K562 (cell line): ENCODE data around the gene CACTIN. TPM values are rescaled to one million over a fixed set of nuclear protein-coding genes. Genes with fewer than 3 reads are reported as not detected.

Source experiments
- BRF2 ChIP-seq: IDR thresholded peaks from 3 replicates; pipeline ENCODE4 v1.6.1; 2011; ENCODE audit warnings: borderline replicate concordance, mild to moderate bottlenecking; ENCODE audit not compliant: insufficient read length, insufficient read depth
- CBFA2T2 ChIP-seq: fragments of 450-650 bp; conservative IDR thresholded peaks from 2 replicates; pipeline ENCODE4 v1.6.1; 2017; ENCODE audit warnings: mild to moderate bottlenecking
- CBFB ChIP-seq: sonication (generic); formaldehyde crosslinking; IDR thresholded peaks from 2 replicates; pipeline ENCODE4 v1.4.0; 2020; ENCODE audit warnings: mild to moderate bottlenecking, missing genetic modification reagents
- CHD4 ChIP-seq: fragments of 200-600 bp; sonication (generic); IDR thresholded peaks from 3 replicates; pipeline ENCODE4 v1.6.1; 2012; ENCODE audit warnings: low read depth, mild to moderate bottlenecking, mixed read lengths, low read length, inconsistent platforms; ENCODE audit not compliant: insufficient read depth, insufficient replicate concordance, poor library complexity, severe bottlenecking
- EGR1 ChIP-seq: fragments of 450-650 bp; conservative IDR thresholded peaks from 2 replicates; pipeline ENCODE4 v1.6.1; 2017; ENCODE audit warnings: mild to moderate bottlenecking
- ELF1 ChIP-seq: fragments of 200-800 bp; sonication (Bioruptor generic); IDR thresholded peaks from 2 replicates; pipeline ENCODE4 v1.6.1; 2016; ENCODE audit warnings: missing genetic modification characterization, missing compliant biosample characterization
- FOSL1 ChIP-seq: fragments of 200-800 bp; sonication (Bioruptor generic); conservative IDR thresholded peaks from 2 replicates; pipeline ENCODE4 v1.6.1; 2016; ENCODE audit warnings: missing genetic modification characterization, missing compliant biosample characterization
- GABPB1 ChIP-seq: sonication (generic); formaldehyde crosslinking; IDR thresholded peaks from 2 replicates; pipeline ENCODE4 v1.8.0; 2022; ENCODE audit warnings: mild to moderate bottlenecking, missing genetic modification reagents
- HMG20A ChIP-seq: fragments of 450-650 bp; formaldehyde crosslinking; conservative IDR thresholded peaks from 2 replicates; pipeline ENCODE4 v1.4.0; 2020; ENCODE audit warnings: mild to moderate bottlenecking, mixed read lengths
- ID3 ChIP-seq, 2 experiments: fragments of 250-450 bp in 1 of 2; fragments of 450-650 bp in 1 of 2; sonication (Bioruptor Pico) in 1 of 2; IDR thresholded peaks; 2 replicates each; pipeline versions ENCODE4 v1.6.1 to v1.8.0; 2016 to 2021; ENCODE audit warnings: mild to moderate bottlenecking in 2 of 2, moderate library complexity in 2 of 2, missing compliant biosample characterization in 1 of 2, missing genetic modification characterization in 1 of 2
- ILF3 ChIP-seq: fragments of 450-650 bp; IDR thresholded peaks from 2 replicates; pipeline ENCODE4 v1.6.1; 2018; ENCODE audit warnings: antibody characterized with exemption, mild to moderate bottlenecking, moderate library complexity, borderline replicate concordance
- KDM4B ChIP-seq, 2 experiments: fragments of 450-650 bp in 1 of 2; sonication (generic) in 1 of 2; IDR thresholded peaks; 2 replicates each; pipeline ENCODE4 v1.6.1; 2016 to 2017; ENCODE audit warnings: borderline replicate concordance in 2 of 2, antibody characterized with exemption in 1 of 2, low read depth in 1 of 2, mild to moderate bottlenecking in 1 of 2
- MYC ChIP-seq, 2 experiments: fragments of 250-450 bp in 1 of 2; sonication (Bioruptor Pico) in 1 of 2; IDR thresholded peaks; 2 replicates each; pipeline versions ENCODE4 v1.5.1 to v1.6.1; 2012 to 2021; ENCODE audit warnings: low read depth in 2 of 2, borderline replicate concordance in 1 of 2, improper control_type of control experiment in 1 of 2, low read length in 1 of 2, mild to moderate bottlenecking in 1 of 2, moderate library complexity in 1 of 2
- NELFE ChIP-seq: IDR thresholded peaks from 2 replicates; pipeline ENCODE4 v1.6.1; 2011; ENCODE audit warnings: mild to moderate bottlenecking; ENCODE audit not compliant: insufficient read depth, insufficient read length
- PHF21A ChIP-seq: fragments of 450-650 bp; IDR thresholded peaks from 2 replicates; pipeline ENCODE4 v1.6.1; 2017; ENCODE audit warnings: low read depth, borderline replicate concordance
- RBM39 ChIP-seq: fragments of 200-400 bp; formaldehyde crosslinking; optimal IDR thresholded peaks from 2 replicates; pipeline ENCODE3; 2018; ENCODE audit warnings: low read depth, low read length
- SIN3A ChIP-seq, 2 experiments: fragments of 150-350 bp in 1 of 2; IDR thresholded peaks; 2 replicates each; pipeline ENCODE4 v1.6.1; 2011 to 2016; ENCODE audit warnings: borderline replicate concordance in 2 of 2, low read depth in 2 of 2, low read length in 2 of 2, mild to moderate bottlenecking in 2 of 2, moderate library complexity in 2 of 2; ENCODE audit not compliant: control insufficient read depth in 1 of 2
- TAF1 ChIP-seq: IDR thresholded peaks from 2 replicates; pipeline ENCODE4 v1.6.1; 2011; ENCODE audit warnings: mild to moderate bottlenecking, low read length, moderate library complexity; ENCODE audit not compliant: insufficient read depth, control insufficient read depth, severe bottlenecking; ENCODE audit errors: extremely low read depth
- TCF15 ChIP-seq: fragments of 250-450 bp; sonication (Bioruptor Pico); IDR thresholded peaks from 2 replicates; pipeline ENCODE4 v1.8.0; 2022; ENCODE audit warnings: moderate library complexity, mild to moderate bottlenecking, inconsistent platforms
- TRIM24 ChIP-seq, 2 experiments: fragments of 450-650 bp; IDR thresholded peaks; 2 replicates each; pipeline ENCODE4 v1.6.1; 2016
- TSC22D4 ChIP-seq: fragments of 450-650 bp; IDR thresholded peaks from 2 replicates; pipeline ENCODE4 v1.6.1; 2016; ENCODE audit warnings: missing genetic modification characterization, missing biosample characterization, control low read depth
- ZNF121 ChIP-seq: sonication (generic); formaldehyde crosslinking; conservative IDR thresholded peaks from 2 replicates; pipeline ENCODE4 v1.8.0; 2022; ENCODE audit warnings: missing genetic modification reagents
- ZNF184 ChIP-seq: sonication (generic); formaldehyde crosslinking; IDR thresholded peaks from 2 replicates; pipeline ENCODE4 v1.5.0; 2020; ENCODE audit warnings: missing genetic modification reagents
- ZNF24 ChIP-seq: fragments of 450-650 bp; IDR thresholded peaks from 2 replicates; pipeline ENCODE4 v1.6.1; 2016
- ZNF717 ChIP-seq: fragments of 250-450 bp; sonication (Bioruptor Pico); IDR thresholded peaks from 2 replicates; pipeline ENCODE4 v1.5.0; 2021
- ZNF764 ChIP-seq: fragments of 250-450 bp; sonication (Bioruptor Pico); IDR thresholded peaks from 2 replicates; pipeline ENCODE4 v1.4.0; 2020; ENCODE audit warnings: low read depth, mild to moderate bottlenecking, moderate library complexity
- polyA plus RNA-seq, 8 experiments: library from polyadenylated mRNA; depleted of rRNA in 4 of 8; stranded (reverse) in 5 of 8; unstranded in 3 of 8; fragments of >200 nt; fragmentation: Nextera tagmentation in 2 of 8; fragmentation: Illumina TruSeq in 1 of 8; extraction: Ambion mirVana in 2 of 8; extraction: Trizol in 1 of 8; gene quantifications; 2 replicates each; pipeline versions ENCODE4 v1.2.1 to v1.2.3, GENCODE V29; 2011 to 2014; ENCODE audit warnings: inconsistent platforms in 1 of 8, missing spikeins in 1 of 8
- total RNA-seq, 7 experiments: library from RNA; depleted of rRNA in 6 of 7; stranded (reverse); fragments of >200 nt in 6 of 7; fragmentation: Illumina TruSeq in 2 of 7; extraction: Trizol in 2 of 7; gene quantifications; 2 replicates each; pipeline versions ENCODE4 v1.2.1 to v1.2.3, GENCODE V29; 2011 to 2021; ENCODE audit warnings: low replicate concordance in 1 of 7

CACTIN gene
- total and polyA plus RNA-seq, 9 of the 15 experiments (the other 6 are each of a cell fraction or from before 2014, with no cell fraction given): 0.15 to 49.2 (median 15.0) TPM

- TF ChIP-seq BRF2: no peak
- no peak for TF ChIP-seq HMG20A (CRISPR knock-in tag)
- TF ChIP-seq SIN3A (IDR thresholded peaks at IDR 0.05; ENCODE audit: borderline replicate concordance in 2 of 2, control insufficient read depth in 1 of 2, low read depth in 2 of 2, low read length in 2 of 2): peak; percentile 68 to 92; a peak in 2 of 4 replicates
- TF ChIP-seq TAF1: peak; percentile 52
- TF ChIP-seq RBM39: no peak
- no peak for TF ChIP-seq CHD4
- TF ChIP-seq CBFB (CRISPR knock-in tag): 0 out of 2 replicates have a peak, but pooled peaks have one; percentile 8
- TF ChIP-seq ZNF24: no peak
- TF ChIP-seq ILF3: no peak
- no peak for TF ChIP-seq ZNF717 (CRISPR knock-in tag)
- peak; percentile 85 for TF ChIP-seq GABPB1
- TF ChIP-seq ZNF764 (CRISPR knock-in tag): no peak
- 0 out of 4 replicates have a peak, but pooled peaks of 1 of the 2 experiments have one; percentile 31 for TF ChIP-seq KDM4B (IDR thresholded peaks at IDR 0.05; ENCODE audit: borderline replicate concordance in 2 of 2, low read depth in 1 of 2)
- peak; percentile 61; the same call in 1 of the 2 replicates for TF ChIP-seq PHF21A
- TF ChIP-seq MYC (IDR thresholded peaks at IDR 0.05; ENCODE audit: low read depth, low read length): peak; percentile 79
- TF ChIP-seq MYC (CRISPR knock-in tag; IDR thresholded peaks at IDR 0.05; ENCODE audit: borderline replicate concordance, low read depth): no peak
- no peak for TF ChIP-seq ID3 (CRISPR knock-in tag; IDR thresholded peaks at IDR 0.05)
- peak; percentile 70 for TF ChIP-seq ID3 (tag; IDR thresholded peaks at IDR 0.05)
- TF ChIP-seq CBFA2T2: no peak
- no peak for TF ChIP-seq TCF15 (CRISPR knock-in tag)
- TF ChIP-seq NELFE: no peak
- no peak for TF ChIP-seq ZNF121 (CRISPR knock-in tag)
- no peak for TF ChIP-seq TRIM24 (IDR thresholded peaks at IDR 0.05)
- TF ChIP-seq ELF1 (tag): peak; percentile 86
- no peak for TF ChIP-seq TSC22D4
- no peak for TF ChIP-seq ZNF184 (CRISPR knock-in tag)
- no peak for TF ChIP-seq FOSL1 (tag)
- peak; percentile 93 for TF ChIP-seq EGR1
Observed at GRCh38 chr19:3626473-3627350, at the start of gene CACTIN (continued).
